NCI-H2107 treated with DMSO at 0.1 percent for 48 hours (cell line): ENCODE data around the gene HOXA10.

ENCODE experiments used
- DNase-seq: peaks from one replicate; lab custom pipeline; 2025; ENCODE audit not compliant: unreplicated experiment; lab: John Stamatoyannopoulos, UW

HOXA10 gene

DNA sequence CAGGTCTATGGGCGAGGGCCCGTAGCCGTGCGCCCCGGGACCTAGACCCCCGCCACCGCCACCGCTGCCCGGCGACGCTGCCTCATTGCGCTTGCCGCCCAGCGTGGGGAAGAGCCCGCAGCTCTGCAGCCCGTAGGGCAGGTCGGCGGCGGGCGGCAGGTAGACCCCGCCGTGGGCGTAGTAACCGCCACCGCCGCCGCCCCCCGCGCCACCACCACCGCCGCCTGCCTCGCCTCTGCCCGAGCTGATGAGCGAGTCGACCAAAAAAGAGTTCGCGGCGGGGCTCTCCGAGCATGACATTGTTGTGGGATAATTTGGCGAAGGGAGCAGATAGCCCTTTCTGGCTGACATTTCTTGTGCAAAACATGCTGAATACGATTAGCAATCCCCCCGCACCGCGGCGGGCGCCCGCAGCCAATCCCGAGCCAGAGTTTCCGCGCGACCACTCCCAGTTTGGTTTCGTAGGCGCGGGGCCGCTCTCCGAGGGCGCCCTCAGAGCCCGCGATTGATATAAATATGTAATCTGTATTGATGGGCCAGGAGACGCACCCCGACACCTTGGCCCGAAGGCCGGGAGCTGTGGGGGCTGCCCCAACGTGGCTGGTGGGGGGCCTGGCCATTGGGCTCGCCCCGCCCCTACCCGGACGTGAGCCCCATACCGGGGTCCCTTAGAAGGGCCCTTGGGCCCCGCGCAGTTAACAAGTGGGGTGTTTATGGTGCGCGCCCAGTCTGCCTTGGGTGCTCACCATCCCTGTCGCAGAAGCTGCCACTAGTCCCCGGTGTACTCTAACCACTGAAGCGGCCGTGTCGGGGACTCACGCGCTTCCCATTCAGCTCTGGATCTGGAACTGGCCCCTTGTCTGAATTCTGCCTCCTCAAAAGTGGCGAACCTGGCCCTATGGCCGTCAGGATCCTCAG lies at the start of gene HOXA10:
TSS of gene HOXA10 (minus strand) at position 365 of the 918 bp plus-strand sequence. CDS start at position 351, 14 bp downstream.
- DNase-seq = no peak

DNA sequence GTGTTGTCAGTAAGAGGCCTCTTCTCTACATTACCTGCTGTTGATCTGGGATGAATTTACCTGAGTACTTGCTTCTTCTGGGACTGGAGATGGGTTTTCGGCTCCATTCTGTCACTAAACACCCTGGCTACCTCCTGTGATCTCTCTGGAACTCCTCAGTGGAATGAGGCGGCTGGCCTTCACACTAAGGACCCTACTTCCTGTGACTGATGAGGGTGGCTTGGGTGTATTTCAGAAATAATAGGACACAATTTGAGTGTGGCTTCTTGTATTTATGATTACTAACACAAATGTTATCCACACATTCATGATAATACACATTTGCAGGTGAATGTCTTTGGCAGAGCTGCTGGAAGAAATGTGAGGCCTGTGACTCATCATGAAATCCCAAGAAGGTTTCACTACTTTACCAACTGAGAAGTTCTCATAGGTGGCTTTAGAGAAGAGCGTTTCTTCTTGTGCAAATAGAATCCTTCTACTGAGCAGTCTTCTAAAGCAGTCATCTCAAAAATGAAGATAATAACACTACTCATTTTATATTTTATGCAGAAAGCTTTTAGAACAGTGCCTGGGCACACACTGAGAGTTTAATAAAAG lies 47.2 kb upstream of the HOXA10 start:
- no peak for DNase-seq

DNA sequence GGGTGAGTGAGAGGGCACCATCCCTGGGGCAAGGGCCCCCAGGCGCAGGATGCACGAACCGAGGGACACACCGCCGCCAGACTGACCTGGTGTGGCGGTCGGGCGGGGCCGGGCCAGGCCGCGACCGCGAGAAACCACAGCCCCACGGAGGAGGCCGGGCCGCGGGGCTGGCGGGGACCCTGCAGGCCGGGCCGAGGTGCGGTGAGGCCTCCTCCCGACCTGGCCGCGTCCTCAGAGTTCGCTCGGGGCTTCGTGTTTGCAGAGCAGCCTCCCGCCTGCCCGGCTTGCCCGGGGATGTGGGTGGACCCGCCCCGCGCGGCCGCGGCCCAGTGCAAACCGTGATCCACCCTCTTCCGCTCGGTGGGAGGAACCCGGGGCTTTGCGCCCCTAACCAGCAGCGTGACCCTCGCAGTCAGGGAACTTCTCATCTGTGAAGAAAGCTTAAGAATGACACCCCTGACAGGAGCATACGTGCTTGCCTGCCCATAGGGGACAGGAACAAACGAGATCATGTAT lies 46.4 kb upstream of the HOXA10 start:
- no peak for DNase-seq

DNA sequence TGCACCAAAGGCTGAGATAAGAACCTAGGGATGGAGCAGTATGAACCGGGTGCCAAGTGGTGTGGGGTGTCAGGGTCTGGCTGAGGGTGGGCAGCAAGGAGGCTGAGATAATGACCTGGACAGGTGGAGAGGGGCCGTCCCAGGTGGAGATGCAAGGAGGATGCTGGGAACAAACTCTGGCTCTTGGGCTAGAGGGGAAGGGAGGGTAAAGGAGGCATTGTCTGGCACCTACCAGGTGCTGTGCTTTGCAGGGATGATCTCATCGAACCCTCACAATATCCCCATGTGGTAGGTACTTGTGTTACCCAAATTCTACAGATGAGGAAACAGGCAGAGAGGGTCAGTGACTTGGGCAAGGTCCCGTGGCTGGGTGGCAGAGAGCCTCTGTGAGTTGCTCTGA lies 45.7 kb upstream of the HOXA10 start:
- DNase-seq = no peak

DNA sequence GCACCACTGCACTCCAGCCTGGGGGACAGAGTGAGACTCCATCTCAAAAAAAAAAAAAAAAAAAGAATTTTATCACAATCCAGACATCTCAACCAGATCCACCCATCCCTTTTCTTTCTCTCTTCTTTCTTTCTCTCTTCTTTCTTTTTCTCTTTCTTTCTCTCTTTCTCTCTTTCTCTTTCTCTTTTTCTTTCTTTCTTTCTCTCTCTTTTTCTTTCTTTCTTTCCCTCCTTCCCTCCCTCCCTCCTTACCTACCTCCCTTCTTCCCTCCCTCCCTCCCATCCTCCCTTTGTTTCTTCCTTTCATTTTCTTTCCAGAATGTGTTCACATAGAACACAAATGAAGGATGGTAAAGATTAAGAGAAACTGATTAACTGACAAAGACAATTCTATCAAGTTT lies 43.8 kb upstream of the HOXA10 start:
- DNase-seq = no peak

DNA sequence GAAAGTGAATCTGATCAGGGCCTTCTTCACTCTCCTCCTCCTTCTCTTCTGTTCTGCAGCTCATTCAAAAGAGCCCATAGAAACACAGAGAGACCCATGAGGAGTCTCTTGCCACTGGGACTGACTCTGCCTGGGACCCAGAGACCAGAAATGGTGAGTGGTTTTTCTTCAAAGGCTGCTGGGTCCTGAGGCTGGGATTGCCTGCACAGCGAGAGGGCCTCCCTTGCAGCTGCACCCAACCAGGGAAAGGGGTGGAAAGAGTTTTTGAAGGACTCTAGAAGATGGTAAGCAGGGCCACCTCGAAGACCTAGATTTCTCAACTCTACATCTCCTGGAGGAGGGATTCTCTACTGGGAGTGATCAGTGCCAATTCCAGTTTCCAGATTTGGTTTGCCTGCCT lies 41.2 kb upstream of the HOXA10 start:
- no peak for DNase-seq

DNA sequence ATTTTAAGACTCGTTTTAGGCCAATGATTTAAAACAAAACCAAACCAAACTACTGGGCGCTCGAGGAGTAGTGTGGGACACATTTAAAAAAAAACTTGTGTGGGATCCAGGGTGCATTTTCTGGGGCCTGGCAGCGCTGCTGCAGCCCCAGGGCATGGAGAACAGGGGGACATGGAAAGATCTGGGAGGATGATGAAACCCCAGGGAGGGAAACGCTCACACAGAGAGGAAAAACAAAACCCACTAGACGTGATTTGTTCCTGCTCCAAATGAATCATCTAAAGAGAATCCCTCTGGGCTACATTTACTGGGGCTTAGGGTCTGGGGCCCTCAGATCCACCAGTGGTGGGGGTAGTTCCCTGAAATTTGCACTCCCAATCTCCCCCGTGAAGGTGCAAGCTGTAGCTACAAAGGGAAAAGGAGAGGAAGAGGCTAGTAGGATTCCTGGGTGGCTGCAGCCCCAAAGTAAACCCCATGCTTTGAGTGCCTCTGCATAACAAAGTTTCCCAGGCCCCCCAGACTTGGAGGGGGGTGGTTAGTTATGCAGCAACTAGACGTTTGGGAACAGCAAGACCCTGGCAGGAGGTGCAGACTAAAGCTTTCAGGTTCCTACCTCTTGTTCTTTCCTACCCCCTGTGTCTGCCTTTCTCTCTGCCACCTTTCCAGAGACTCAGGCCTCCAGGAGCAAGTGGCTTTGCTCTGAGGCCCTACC lies 40.3 kb upstream of the HOXA10 start:
- no peak for DNase-seq

DNA sequence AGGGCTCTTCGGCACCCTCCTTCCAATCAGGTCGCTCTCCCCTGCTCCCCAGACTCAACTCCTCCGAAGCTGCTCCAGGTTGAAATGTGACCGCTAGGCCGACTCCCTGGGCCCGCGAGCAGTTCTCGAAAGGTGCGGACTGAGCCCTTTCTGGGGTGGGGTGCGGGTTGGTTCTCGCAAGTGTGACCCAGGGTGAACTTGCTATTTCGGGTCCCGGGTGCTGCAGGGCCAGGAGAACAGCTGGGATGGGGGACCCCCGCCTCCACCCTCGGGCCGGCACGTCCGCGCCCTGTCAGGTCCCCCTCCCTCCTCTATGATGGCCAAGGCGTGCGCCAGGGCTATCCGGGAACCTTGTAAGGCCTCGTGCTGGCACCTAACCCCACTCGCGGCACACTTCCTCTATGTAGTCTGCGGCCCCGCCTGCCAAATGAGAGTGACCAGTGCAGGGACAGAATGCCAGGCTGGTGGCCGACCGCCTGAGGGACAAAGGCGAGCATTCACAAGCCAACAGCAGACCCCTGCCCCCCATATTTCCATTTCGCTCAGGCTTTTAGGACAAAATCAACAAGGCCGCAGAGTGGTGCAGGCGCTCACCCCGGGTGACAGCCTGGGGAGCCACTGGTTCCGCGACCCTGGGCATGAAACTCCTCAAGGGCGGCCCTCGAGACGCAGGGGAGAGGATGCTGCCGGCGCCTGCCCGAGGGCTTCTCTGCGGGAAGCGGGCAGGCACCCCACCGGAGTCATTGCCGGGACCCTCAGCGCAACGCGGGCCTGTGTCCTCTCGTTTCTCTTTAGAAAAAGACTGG lies 39.5 kb upstream of the HOXA10 start:
- DNase-seq = no peak

DNA sequence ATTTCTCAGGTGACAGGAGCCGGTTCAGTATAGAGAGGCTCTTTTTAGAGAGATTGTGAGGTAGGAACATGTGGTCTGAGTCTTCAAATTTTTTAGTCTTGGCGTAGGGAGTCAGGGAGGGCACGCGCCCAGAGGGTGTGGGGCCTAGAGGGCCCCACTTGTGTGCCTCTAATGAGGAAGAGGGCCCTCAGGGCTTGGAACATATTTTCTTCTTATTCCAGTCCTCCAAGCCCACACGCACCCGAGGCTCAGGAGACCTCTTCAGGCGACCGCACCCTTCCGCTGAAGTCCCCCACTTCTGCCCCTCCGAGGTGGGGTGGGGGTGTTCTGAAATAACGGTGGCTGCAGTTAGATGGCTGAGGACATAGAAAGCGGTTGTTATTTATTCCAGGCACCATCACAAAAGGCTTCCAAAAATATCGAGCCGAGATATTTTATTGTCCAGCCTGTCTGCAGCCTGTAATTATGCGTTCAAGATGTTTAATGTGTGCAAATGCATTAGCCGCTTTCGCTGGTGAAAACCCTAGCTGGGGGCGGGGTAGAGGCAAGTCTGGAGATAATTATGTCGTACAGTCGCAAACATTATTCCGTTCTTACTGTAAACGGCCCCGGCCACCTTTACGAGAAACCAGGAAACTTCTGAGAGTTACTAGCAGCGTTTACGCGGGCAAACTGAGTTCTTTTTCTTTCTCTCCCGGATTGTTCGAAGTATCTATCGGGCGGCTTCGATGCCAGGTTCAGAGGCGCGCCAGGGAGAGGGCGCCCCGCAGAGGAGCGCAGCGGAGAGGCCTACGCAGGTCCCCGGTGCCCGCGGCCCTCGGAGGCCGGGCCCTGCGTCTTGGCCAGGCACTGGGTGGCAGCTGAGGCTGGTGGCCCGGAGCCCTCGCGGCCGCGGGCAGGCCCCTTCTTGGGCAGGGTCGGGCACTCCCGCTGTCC lies 38.6 kb upstream of the HOXA10 start:
- DNase-seq = no peak

DNA sequence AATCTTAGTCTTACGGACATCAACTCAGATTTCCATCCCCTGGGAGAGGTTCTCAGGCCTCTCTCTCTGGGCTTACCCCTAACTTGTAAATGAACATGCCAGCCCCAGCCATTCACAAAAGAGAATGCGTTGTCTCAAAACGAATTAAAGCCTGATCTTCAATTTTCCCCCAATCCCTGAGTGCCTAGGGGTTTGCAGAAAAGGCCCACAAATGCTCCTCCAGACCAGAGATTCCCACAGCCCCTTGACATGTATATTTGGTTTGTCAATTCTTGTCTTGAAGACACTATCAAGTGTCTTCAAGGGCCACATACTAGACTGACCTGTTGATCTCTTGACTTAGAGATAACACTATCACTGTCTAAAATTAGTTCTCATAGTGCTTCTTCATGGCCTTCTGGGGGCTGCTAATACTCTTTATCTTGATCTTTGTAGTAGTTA lies 37.7 kb upstream of the HOXA10 start:
- DNase-seq = no peak

DNA sequence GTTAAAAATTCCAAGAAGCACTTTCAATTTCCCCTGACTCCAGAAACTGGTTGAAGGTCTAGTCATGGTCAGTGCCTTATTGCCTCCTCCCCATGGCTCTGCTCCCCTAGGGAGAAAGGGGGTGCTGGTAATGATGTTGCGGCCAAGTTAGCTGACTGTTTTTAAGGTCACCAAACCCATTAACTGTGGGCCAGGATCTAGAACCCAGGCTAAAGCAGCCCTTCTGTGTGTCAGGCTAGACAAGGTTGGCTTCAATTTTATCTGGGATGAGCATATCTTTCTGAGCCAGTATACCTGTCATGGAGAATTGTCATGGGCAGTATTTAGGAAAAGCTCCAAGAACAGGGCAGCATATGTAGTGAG lies 36.9 kb upstream of the HOXA10 start:
- no peak for DNase-seq

DNA sequence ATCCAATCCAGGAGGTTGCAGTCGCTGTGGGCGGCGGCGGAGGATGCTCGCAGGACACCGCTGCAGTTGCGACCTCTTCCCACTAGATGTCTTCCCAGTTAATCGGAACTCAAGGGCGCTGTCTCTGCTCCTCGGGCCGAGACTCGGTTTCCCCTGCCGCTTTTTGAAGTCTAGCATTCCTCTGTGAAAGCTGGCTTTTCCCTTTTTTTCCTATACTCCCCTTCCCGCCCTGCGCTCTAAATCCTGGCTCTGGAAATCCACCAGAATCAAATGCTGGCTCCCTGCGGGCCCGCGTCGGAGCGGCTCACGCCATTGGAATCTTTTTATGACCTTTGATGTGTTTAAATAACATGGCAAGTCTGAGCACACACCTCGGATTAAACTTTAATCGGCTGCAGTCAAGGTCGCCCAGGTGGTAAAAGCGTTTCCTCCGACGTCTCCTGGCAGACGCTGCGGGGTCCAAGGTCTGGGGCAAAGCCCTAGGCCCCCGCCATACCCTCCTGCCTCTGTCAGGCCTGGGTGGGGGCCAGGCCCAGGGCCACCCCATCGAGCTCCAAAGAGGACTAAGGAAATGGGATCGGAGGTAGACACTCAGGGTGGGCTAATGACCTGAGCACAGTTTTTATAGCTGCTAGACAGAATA lies 36.4 kb upstream of the HOXA10 start:
- DNase-seq = no peak

DNA sequence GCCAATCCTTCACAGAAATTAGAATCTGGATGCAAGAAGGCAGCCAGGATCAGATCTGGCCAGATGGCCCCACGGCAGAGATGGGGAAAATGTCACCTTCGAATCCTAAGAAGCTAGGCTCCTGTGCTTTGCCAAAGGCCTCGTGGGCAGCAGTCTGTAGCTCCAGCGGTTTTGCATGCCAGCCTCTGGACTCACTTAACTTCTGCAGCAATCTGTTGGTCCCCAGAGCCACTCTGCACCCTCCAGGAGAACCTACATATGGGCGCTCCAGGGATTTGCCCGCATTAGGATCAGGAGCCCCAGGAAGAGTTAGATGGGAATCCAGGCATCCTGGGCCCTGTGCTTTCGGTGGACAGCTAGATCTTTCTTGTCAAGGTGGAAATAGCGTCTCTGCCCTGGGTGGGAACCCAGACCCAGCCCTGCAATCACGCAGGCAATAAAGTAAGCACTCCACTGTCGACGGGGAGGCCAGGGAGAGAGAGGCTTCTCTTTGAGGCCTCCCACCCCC lies 35.9 kb upstream of the HOXA10 start:
- DNase-seq = no peak

DNA sequence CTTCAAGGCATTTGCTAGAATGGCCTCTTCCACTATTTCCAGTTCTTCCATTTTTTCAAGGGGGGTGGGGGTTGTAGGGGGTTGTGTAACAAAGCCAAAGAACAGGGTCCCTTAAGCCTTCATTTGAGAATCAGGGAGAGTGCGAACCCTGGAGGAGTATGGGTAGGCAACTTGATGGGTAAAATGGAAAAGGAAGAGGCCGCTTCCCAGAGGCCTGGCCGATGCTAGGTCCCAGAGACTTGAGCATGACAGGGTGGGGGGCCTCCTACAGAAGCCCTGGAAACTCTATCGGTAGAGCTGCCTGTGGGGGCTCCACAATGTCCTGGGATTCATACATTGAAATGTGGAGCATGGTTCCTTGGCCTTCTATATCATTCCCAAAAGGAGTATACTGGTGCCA lies 34.9 kb upstream of the HOXA10 start:
- DNase-seq = no peak

DNA sequence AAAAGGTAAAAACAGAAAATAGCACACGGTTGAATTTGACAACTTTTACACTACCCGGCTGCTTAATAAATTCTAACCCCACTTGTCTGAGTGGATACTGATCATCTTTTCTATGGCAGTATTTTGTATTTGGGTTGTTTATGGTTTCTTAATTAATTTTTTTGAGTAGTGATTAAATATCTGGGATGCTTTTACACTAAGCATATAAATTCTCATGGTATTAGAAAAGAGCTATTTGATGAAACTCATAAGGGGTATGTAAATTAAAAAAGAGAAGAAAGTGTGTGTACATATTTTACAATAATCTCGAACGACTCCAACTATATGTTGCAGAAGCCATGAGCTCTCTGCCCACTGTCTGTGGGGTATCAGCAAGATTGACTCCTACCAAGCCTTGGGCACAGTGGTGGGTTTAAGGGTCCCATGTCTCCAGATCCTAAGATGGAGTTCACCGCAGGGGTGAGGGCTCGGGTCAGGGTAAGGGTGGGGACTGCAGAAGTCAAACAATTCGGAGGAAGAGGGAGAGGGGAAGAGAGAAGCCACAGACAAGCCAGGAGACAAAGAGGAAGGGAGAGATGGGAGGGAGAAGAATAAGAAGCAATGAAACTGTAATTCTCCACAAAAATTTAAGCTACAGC lies 33.3 kb upstream of the HOXA10 start:
- DNase-seq = no peak

DNA sequence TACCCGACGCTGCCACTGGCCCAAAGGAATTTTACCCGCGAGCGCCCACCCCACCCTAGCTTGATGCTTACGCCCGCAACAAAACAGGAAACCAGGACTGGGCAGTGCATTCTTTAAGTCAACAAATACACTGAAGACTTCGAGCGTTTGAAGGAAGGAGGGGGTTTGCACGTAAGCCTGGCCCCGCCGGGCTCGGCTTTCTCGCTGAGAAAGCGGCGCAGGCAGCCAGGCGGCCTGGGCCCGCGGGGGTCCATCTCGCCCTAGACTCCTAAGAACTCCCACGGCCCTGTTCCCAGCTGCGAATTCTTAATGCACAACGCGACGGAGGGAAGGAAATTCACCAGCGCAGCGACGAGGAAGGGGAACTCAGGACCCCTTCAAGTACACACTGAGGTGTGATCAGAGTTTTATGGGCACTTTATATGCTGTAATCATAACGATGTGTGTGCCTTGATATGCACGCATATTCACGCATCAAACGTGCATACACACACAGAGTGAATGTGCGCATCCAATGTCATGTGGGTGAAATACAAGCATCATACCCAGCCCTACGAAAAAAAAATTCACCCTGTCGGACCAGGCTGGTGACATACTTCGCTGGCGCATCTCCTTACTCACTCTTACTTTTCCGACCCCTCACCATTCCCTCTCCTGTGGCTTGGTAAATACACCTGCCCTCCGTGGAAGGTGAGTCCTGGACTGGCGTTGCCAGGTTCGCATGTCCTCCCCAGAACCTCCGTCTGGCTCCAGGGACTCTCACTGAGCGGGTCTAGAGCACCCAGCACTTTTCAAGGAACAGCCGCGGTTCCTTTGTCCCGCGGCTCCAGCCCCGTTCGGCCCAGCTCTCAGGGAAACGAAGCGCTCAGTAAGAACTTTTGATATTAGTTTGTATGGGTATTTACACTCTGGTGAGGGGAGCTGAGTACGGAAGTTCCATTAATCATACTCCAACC lies 31.5 kb upstream of the HOXA10 start:
- no peak for DNase-seq

DNA sequence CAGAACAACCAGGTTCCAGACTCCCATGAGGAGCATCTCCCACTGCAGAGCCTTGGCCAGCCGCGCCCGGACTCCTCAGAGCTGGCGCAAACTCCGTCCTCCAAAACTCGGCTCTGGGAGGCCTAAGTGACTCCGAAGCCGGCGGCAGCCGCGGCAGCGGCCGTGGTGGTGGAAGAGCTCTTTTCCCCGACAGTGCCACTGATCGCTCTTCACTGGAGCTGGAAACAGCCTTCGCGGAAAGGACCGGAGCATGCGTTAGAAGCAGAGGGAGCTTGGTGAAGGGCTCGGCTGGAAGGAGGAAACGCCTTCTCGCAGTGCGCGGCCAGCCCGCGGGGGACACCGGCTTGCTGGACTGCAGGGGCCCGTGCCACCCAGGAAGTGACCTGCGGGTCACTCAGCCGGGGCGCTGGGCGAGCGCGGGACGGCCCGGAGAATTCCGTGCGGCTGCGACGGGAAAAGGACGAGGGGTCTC lies 30.8 kb upstream of the HOXA10 start:
- DNase-seq = no peak
